Natural killer cell (primary cell): Measurements from ENCODE around the gene MRGPRD. TPM values are rescaled to one million over a fixed set of nuclear protein-coding genes. Genes with fewer than 3 reads are reported as not detected.

Experiments used
- ATAC-seq, 3 donors: fragments of 150-1000 bp in 2 of 3; fragments of 200-7000 bp in 1 of 3; cut with Tn5 transposase; 1 replicate in 1 of 3; 2 replicates in 2 of 3; pipeline ENCODE4 v1.10.0; 2021; ENCODE audit warnings: mild to moderate bottlenecking in 2 of 3, moderate library complexity in 2 of 3
- DNase-seq, 2 donors: peaks; one replicate each; pipeline versions ENCODE4 v3.0.0 to v3.0.0-alpha.2; 2013 to 2021; ENCODE audit warnings: mixed read lengths in 1 of 2
- H3K27ac ChIP-seq: one replicate; pipeline ENCODE4 v1.5.1; 2013; ENCODE audit warnings: mild to moderate bottlenecking, low read length
- H3K27me3 ChIP-seq: one replicate; pipeline ENCODE4 v1.6.1; 2013; ENCODE audit warnings: low read length; ENCODE audit not compliant: control insufficient read depth, insufficient read depth
- H3K36me3 ChIP-seq: one replicate; pipeline ENCODE4 v1.6.1; 2013; ENCODE audit warnings: low read length; ENCODE audit not compliant: control insufficient read depth, insufficient read depth
- H3K4me1 ChIP-seq: one replicate; pipeline ENCODE4 v1.6.1; 2013; ENCODE audit warnings: low read length; ENCODE audit not compliant: control insufficient read depth, insufficient read depth
- H3K4me3 ChIP-seq: one replicate; pipeline ENCODE4 v1.5.1; 2013; ENCODE audit warnings: low read length
- H3K9me3 ChIP-seq: one replicate; pipeline ENCODE4 v1.6.1; 2013; ENCODE audit warnings: low read length; ENCODE audit not compliant: control insufficient read depth, insufficient read depth
- H3K27ac Mint-ChIP-seq, 2 donors: one replicate each; pipeline ENCODE4 v1.8.0; 2022; ENCODE audit warnings: mild to moderate bottlenecking in 2 of 2, mixed read lengths in 2 of 2, moderate library complexity in 1 of 2
- H3K27me3 Mint-ChIP-seq, 2 donors: one replicate each; pipeline ENCODE4 v1.8.0; 2022; ENCODE audit warnings: low read depth in 2 of 2, mixed read lengths in 2 of 2
- H3K36me3 Mint-ChIP-seq: one replicate; pipeline ENCODE4 v1.8.0; 2022; ENCODE audit warnings: mixed read lengths
- H3K4me1 Mint-ChIP-seq, 2 donors: one replicate each; pipeline ENCODE4 v1.8.0; 2022; ENCODE audit warnings: mixed read lengths in 2 of 2
- H3K4me3 Mint-ChIP-seq: one replicate; pipeline ENCODE4 v1.8.0; 2022; ENCODE audit warnings: mild to moderate bottlenecking, moderate library complexity, mixed read lengths
- H3K9me3 Mint-ChIP-seq, 2 donors: one replicate each; pipeline ENCODE4 v1.8.0; 2022; ENCODE audit warnings: mixed read lengths in 2 of 2
- CTCF ChIP-seq: fragments of 200-600 bp; IDR thresholded peaks from one replicate; pipeline ENCODE4 v1.8.0; 2022; ENCODE audit warnings: antibody characterized with exemption
- WGBS: methylation state at CpG from one replicate; pipeline ENCODE4 v1.1.7; 2013; ENCODE audit warnings: missing lambda C conversion rate; ENCODE audit not compliant: insufficient coverage; 5-methylcytosine and 5-hydroxymethylcytosine counted together
- intact Hi-C: fragments of 100-400 bp; cut with micrococcal nuclease; formaldehyde crosslinking; loops from one replicate; pipeline ENCODE4 v1.14.2; 2022
- total RNA-seq, 4 donors: library from RNA; stranded (reverse); fragments of 120-200 nt in 1 of 4; gene quantifications; one replicate each; pipeline versions ENCODE4 v1.2.3 to v1.2.4, GENCODE V29; 2013 to 2022

The MRGPRD gene
- total RNA-seq, 3 donors from 2014 or later (not counting 1 experiment from before 2014, with no cell fraction given) = not detected

GRCh38 chr11:68946416-68947090 lies 34.2 kb downstream of the MRGPRD start:
- Histone ChIP-seq H3K4me3 (no peak overlapping the region), H3K27me3 (no peaks in the 10 kb centered on the region), H3K27ac (no peak overlapping the region), H3K4me1 (no peaks in the 10 kb centered on the region), H3K9me3 (no peaks in the 10 kb centered on the region), H3K36me3 (no peaks in the 10 kb centered on the region)
- 90% methylated on average over 17 of the region's 18 CpGs for WGBS
- no peak for DNase-seq
- H3K9me3 Mint-ChIP-seq = no peaks in the 10 kb centered on the region
- no peaks in the 10 kb centered on the region for H3K36me3 Mint-ChIP-seq
- H3K27me3 Mint-ChIP-seq = no peaks in the 10 kb centered on the region
- no peak overlapping the region for H3K27ac Mint-ChIP-seq
- peaks cover 0 to 5% of the 10 kb centered on the region in 2 donors for H3K4me1 Mint-ChIP-seq
- no peak overlapping the region for H3K4me3 Mint-ChIP-seq
- intact Hi-C loops = no loop called here
- TF ChIP-seq CTCF = no peak
- no peak for ATAC-seq

- H3K9me3 ChIP-seq = no peaks in the 10 kb centered on the region
- ATAC-seq (no peak), DNase-seq (no peak)
- Mint-ChIP-seq H3K27ac (no peak overlapping the region), H3K9me3 (no peaks in the 10 kb centered on the region), H3K27me3 (no peaks in the 10 kb centered on the region), H3K4me3 (no peak overlapping the region), H3K4me1 (peaks cover 0 to 2% of the 10 kb centered on the region in 2 donors), H3K36me3 (no peaks in the 10 kb centered on the region)
- H3K36me3 ChIP-seq = peaks cover 8% of the 10 kb centered on the region
- H3K4me1 ChIP-seq = no peaks in the 10 kb centered on the region
- no peak for TF ChIP-seq CTCF
- 75% methylated on average over 9 of the region's 9 CpGs for WGBS
- intact Hi-C loops = no loop called here
- no peaks in the 10 kb centered on the region for H3K27me3 ChIP-seq
- no peak overlapping the region for H3K4me3 ChIP-seq
- H3K27ac ChIP-seq = no peak overlapping the region
These were observed 38.0 kb downstream of the MRGPRD start for GRCh38 chr11:68942751-68943271.

DNA sequence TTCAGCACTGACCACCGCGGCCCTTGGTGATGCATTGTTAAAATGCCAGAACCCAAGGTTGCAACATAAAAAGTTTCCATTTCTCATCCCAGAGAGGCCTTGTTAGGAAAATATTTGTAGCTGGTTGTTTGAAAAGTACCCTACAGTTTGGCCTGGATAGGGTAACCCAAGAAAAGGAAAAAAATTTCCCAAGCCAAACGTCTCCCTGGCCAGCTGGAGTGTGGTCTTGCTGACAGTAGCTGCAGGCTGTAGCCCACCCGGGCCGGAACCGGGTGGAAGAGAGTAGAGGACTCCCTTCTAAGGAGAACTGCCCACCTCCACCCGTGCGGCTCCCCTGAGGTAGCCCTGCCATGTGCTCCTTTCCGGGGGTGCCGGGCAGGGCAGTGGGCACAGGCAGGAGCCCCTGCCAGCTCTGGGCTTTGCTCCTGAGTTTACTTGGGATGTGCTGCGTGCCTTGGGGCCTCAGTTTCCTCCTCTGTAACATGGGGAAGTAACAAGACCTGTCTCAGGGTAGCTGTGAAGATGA lies 38.6 kb downstream of the MRGPRD start:
- H3K27ac ChIP-seq = no peak overlapping the region
- H3K4me3 ChIP-seq = no peak overlapping the region
- no peaks in the 10 kb centered on the region for H3K4me1 ChIP-seq
- Mint-ChIP-seq H3K4me3 (no peak overlapping the region), H3K27me3 (no peaks in the 10 kb centered on the region), H3K4me1 (no peaks in the 10 kb centered on the region), H3K36me3 (no peaks in the 10 kb centered on the region), H3K27ac (no peak overlapping the region), H3K9me3 (no peaks in the 10 kb centered on the region)
- no peaks in the 10 kb centered on the region for H3K9me3 ChIP-seq
- H3K36me3 ChIP-seq = peaks cover 14% of the 10 kb centered on the region
- no peak for ATAC-seq
- no peak for DNase-seq
- TF ChIP-seq CTCF = no peak
- intact Hi-C loops = no loop called here
- H3K27me3 ChIP-seq = no peaks in the 10 kb centered on the region
- 84% methylated on average over 9 of the region's 11 CpGs for WGBS
